ENCODE results near the gene NFS1. TPM values are rescaled to one million over a fixed set of nuclear protein-coding genes. Genes with fewer than 3 reads are reported as not detected.

Gene NFS1
- total RNA-seq, 4 donors from 2014 or later = 21.1 to 45.5 (median 36.3) TPM

DNA sequence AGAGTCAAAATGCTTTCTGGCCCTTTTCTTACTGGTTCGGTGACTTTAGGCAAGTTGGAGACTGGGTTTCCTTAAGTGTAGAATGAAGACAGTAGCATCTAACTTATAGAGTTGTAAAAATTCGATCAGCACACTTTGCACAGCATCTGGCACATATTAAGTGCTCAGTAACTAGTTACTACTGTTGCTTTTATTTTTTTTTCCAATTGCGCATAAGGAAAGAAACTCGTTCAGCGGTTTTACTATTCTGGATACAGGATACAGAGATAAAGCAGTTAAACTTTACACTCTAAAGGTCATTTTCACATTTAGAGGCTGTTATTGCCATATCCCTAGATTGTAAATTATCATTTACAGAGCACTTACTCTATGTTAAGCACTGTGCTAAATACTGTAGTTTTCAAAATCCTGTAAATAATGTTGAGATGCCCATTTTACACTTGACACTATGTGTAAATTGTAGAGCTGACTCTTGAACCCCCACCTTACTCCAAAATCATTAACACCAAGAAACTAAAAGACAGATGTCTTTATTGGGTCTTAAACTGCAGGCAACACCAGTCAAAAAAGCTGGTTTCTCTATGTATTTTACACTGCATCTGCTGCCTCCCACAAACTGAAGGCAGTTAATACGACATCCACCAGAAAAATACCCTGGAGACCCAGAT, 939 bp upstream of the NFS1 start:
- TF ChIP-seq, protein P1, sequence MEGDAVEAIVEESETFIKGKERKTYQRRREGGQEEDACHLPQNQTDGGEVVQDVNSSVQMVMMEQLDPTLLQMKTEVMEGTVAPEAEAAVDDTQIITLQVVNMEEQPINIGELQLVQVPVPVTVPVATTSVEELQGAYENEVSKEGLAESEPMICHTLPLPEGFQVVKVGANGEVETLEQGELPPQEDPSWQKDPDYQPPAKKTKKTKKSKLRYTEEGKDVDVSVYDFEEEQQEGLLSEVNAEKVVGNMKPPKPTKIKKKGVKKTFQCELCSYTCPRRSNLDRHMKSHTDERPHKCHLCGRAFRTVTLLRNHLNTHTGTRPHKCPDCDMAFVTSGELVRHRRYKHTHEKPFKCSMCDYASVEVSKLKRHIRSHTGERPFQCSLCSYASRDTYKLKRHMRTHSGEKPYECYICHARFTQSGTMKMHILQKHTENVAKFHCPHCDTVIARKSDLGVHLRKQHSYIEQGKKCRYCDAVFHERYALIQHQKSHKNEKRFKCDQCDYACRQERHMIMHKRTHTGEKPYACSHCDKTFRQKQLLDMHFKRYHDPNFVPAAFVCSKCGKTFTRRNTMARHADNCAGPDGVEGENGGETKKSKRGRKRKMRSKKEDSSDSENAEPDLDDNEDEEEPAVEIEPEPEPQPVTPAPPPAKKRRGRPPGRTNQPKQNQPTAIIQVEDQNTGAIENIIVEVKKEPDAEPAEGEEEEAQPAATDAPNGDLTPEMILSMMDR (IDR thresholded peaks at IDR 0.05) = no peak
- TF ChIP-seq POLR2A (IDR thresholded peaks at IDR 0.05) = no peak
- 20 to 25% methylated on average over 6 of the region's 6 CpGs for WGBS, 2 donors
- peaks cover 4 to 19% of the 10 kb centered on the region in 2 donors for H3K4me1 ChIP-seq
- intact Hi-C loops (cut with DNase I) = loop anchor here (10.0 kb wide), 1 partner anchor 235 kb away; no protein-coding TSS in a partner anchor
- no peaks in the 10 kb centered on the region for H3K27me3 ChIP-seq
- peak overlapping the region; percentile 66 to 88 (median 68) for H3K4me3 ChIP-seq (replicated peaks in 1 of 3)
- H3K36me3 ChIP-seq = peaks cover 30 to 36% of the 10 kb centered on the region in 2 donors
- no peaks in the 10 kb centered on the region for H3K9me3 ChIP-seq
- DNase-seq = no peak
- peak overlapping the region in 2 of 3 donors; percentile 78 to 85 for H3K27ac ChIP-seq

DNA sequence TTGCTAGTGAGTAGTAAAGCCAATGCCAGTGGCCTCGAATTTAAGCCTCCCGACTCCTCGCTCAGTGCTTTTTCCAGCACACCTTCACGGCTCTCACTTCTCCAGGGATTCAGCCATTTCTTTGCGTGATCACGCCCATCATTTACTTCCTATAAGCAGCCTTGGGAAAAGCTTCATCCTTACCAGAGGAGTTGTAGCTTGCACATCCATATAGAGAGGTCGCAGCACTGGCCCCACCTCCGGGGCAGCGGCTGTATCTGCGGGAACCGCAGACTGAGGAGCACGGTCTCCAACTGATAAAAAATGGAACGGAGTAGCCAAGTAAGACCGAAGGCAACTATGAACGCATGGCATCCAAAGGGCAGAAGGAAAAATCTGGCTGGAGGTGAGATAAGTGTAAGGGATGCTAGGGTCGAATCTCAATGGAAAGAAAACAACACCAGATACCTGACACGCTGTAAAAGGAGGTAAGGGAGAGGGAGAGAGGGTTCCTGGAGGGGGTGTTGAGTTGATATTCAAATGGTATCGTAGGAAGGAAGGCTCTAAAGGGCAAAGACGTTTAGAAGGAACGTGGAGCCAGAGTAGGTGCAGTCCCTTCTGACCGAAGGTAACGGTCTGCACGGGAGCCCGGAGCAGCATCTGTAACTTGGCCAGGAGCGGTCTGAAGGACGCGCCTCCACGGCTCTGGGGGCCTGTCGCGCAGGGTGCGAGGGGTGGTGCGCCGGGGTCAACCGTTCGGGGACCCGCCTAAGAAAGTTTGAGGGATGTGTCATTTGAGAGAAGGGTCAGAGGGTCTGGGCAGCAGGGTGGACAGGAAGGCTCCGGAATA, 640 bp downstream of the NFS1 start:
- DNase-seq = no peak
- 6 to 7% methylated on average over 36 to 37 of the region's 37 CpGs for WGBS, 2 donors
- Histone ChIP-seq H3K4me3 (replicated peaks in 1 of 3) (peak overlapping the region; percentile 66 to 88 (median 68)), H3K36me3 (peaks cover 20 to 22% of the 10 kb centered on the region in 2 donors), H3K27me3 (no peaks in the 10 kb centered on the region), H3K4me1 (peaks cover 4 to 19% of the 10 kb centered on the region in 2 donors), H3K9me3 (no peaks in the 10 kb centered on the region), H3K27ac (peak overlapping the region; percentile 36 to 85 (median 78))
- intact Hi-C loops (cut with DNase I) = no loop called here
- no peak for TF ChIP-seq POLR2A (IDR thresholded peaks at IDR 0.05)

DNA sequence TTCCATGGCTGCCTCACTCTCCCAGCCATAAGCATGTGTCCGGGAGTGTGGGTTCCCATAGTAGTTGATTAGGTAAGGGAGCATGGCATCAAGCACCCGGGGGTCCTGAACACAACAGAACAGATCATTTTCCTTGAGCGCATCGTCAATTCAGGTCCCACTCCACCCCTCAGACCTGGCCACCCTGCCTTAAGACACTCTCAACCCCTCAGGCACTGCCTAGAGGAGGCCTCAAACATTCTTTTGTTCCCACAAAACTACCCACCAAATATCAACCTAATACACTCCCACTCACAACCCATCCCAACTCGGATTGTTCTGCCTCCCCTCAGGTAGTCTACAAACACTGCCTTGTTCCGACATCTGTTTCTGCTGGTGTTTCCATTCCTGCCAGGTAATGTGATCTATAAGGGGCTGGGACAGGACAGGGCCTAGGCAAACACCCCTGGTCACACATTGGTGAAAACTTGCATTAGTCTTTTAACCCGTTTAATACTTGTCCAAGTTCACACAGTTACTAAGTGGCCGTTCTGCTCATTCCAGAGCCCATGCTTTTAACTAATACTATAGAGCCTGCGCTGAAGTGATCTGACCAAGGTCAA, 1.4 kb downstream of the NFS1 start:
- no peak for DNase-seq
- H3K4me3 ChIP-seq (replicated peaks in 1 of 3) = no peak overlapping the region
- intact Hi-C loops (cut with DNase I) = no loop called here
- TF ChIP-seq, protein P1 (IDR thresholded peaks at IDR 0.05) = no peak
- no peak for TF ChIP-seq POLR2A (IDR thresholded peaks at IDR 0.05)
- H3K9me3 ChIP-seq = no peaks in the 10 kb centered on the region
- H3K4me1 ChIP-seq = peaks cover 4 to 19% of the 10 kb centered on the region in 2 donors
- H3K27ac ChIP-seq = no peak overlapping the region
- WGBS, 2 donors = 70 to 78% methylated on average over 9 of the region's 9 CpGs
- H3K36me3 ChIP-seq = peaks cover 13 to 19% of the 10 kb centered on the region in 2 donors
- H3K27me3 ChIP-seq = no peaks in the 10 kb centered on the region

DNA sequence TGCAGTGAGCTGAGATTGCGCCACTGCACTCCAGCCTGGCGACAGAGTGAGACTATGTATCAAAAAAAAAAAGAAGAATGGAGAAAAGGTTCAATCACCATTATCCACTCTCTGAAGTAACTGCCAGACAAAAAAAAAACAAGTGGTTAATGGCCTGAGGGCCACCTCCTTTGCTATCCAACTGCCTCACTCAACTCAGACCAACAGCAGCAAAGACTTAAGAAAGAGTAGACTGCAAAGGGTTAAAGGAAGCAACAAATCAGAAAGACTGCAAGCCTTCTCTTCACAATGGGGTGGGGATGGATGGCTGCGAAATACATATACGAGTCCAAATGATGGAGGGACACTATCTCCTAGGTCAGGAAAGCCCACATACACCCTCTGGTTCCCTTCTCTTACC, 3.2 kb downstream of the NFS1 start:
- TF ChIP-seq, protein P1 (IDR thresholded peaks at IDR 0.05) = no peak
- no peak for TF ChIP-seq POLR2A (IDR thresholded peaks at IDR 0.05)
- H3K4me1 ChIP-seq = peaks cover 4 to 19% of the 10 kb centered on the region in 2 donors
- peaks cover 0 to 11% of the 10 kb centered on the region in 2 donors for H3K36me3 ChIP-seq
- H3K27me3 ChIP-seq = no peaks in the 10 kb centered on the region
- no peaks in the 10 kb centered on the region for H3K9me3 ChIP-seq
- WGBS, 2 donors = 88 to 94% methylated on average over 4 of the region's 4 CpGs
- no peak for DNase-seq
- no peak overlapping the region for H3K27ac ChIP-seq
- intact Hi-C loops (cut with DNase I) = no loop called here
- H3K4me3 ChIP-seq (replicated peaks in 1 of 3) = no peak overlapping the region

DNA sequence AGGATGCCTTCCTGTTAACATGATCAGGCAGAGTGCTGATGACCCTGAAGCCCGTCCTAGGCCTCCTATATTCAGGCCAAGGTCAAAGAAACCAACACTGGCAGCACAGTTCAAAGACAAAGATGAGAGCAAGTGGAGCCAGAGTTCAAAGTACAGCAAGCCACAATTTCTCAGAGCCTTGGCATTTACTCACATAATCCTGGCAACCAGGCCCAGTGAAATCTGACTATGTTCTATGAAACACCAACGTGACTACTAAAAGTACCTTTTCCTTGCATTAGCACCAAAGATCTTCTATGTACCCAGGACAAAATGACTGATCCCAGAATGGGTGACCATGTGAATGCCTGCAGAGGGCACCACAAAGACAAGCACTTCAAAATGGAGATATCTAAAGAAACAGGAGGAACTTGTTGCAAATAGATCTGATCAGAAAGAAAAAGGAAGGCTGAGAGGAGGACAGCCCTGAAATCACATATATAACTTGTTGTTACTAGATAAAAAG, 3.9 kb downstream of the NFS1 start:
- peaks cover 0 to 11% of the 10 kb centered on the region in 2 donors for H3K36me3 ChIP-seq
- no peak for DNase-seq

More for the DNA sequence above, 3.9 kb downstream of the NFS1 start:
- intact Hi-C loops (cut with DNase I) = no loop called here
- no peaks in the 10 kb centered on the region for H3K9me3 ChIP-seq
- H3K27ac ChIP-seq = no peak overlapping the region
- H3K27me3 ChIP-seq = no peaks in the 10 kb centered on the region
- H3K4me3 ChIP-seq (replicated peaks in 1 of 3) = no peak overlapping the region
- peaks cover 4 to 17% of the 10 kb centered on the region in 2 donors for H3K4me1 ChIP-seq
- no peak for TF ChIP-seq POLR2A (IDR thresholded peaks at IDR 0.05)
- TF ChIP-seq, protein P1 (IDR thresholded peaks at IDR 0.05) = no peak
- 78 to 93% methylated on average over 2 of the region's 2 CpGs for WGBS, 2 donors
